HG03520 (cell line): ENCODE data around the gene SMYD3.
A peak's percentile ranks its signal among the peaks of the same experiment; 100 is the strongest.
"Not testable (repeated sequence)": the region's sequence is repeated elsewhere in the genome, so short reads cannot be mapped to it uniquely, and the experiment has no call there.

Source experiments
- ATAC-seq: cut with Tn5 transposase; IDR thresholded peaks from one replicate; pipeline ENCODE4 v1.9.1; 2021; ENCODE audit warnings: mild to moderate bottlenecking, moderate library complexity; ENCODE audit not compliant: unreplicated experiment

The SMYD3 gene

GRCh38 chr1:246040200-246040890 lies 466.7 kb downstream of the SMYD3 start:
- ATAC-seq = no peak

- no peak for ATAC-seq
These were observed 467.5 kb downstream of the SMYD3 start for GRCh38 chr1:246039584-246039983.

- ATAC-seq = no peak
These were observed 469.2 kb downstream of the SMYD3 start for GRCh38 chr1:246037832-246038231.

GRCh38 chr1:246036175-246036574 lies 470.9 kb downstream of the SMYD3 start:
- no peak for ATAC-seq

- ATAC-seq = no peak
These were observed 472.0 kb downstream of the SMYD3 start for GRCh38 chr1:246035060-246035541.

- no peak for ATAC-seq
These were observed 472.4 kb downstream of the SMYD3 start for GRCh38 chr1:246034630-246035029.

- no peak for ATAC-seq
These were observed 474.1 kb downstream of the SMYD3 start for GRCh38 chr1:246032984-246033383.

- no peak for ATAC-seq
These were observed 475.0 kb downstream of the SMYD3 start for GRCh38 chr1:246032031-246032551.

- ATAC-seq = no peak
These were observed 477.5 kb downstream of the SMYD3 start for GRCh38 chr1:246029616-246030015.

GRCh38 chr1:246024118-246024517 lies 483.0 kb downstream of the SMYD3 start:
- not testable (repeated sequence) for ATAC-seq

- ATAC-seq = peak; percentile 76
These were observed 486.7 kb downstream of the SMYD3 start for GRCh38 chr1:246020211-246020954.

- no peak for ATAC-seq
These were observed 488.9 kb downstream of the SMYD3 start for GRCh38 chr1:246018146-246018545.

- ATAC-seq = no peak
These were observed 494.7 kb downstream of the SMYD3 start for GRCh38 chr1:246012341-246012740.

GRCh38 chr1:246010386-246010785 lies 496.7 kb downstream of the SMYD3 start:
- ATAC-seq = no peak

- no peak for ATAC-seq
These were observed 498.7 kb downstream of the SMYD3 start for GRCh38 chr1:246008363-246008831.

GRCh38 chr1:246005067-246005466 lies 502.0 kb downstream of the SMYD3 start:
- no peak for ATAC-seq

- ATAC-seq = no peak
These were observed 502.8 kb downstream of the SMYD3 start for GRCh38 chr1:246004301-246004700.

- ATAC-seq = no peak
These were observed 503.7 kb downstream of the SMYD3 start for GRCh38 chr1:246003442-246003730.

- ATAC-seq = peak; percentile 54
These were observed 504.2 kb downstream of the SMYD3 start for GRCh38 chr1:246002725-246003441.

- ATAC-seq = no peak
These were observed 505.2 kb downstream of the SMYD3 start for GRCh38 chr1:246001837-246002230.

GRCh38 chr1:246001142-246001836 lies 505.8 kb downstream of the SMYD3 start:
- no peak for ATAC-seq
